H9 (cell line): Measurements from ENCODE around the gene NRN1L. TPM values are rescaled to one million over a fixed set of nuclear protein-coding genes. Genes with fewer than 3 reads are reported as not detected.

Source experiments
- DNase-seq: peaks from one replicate; pipeline ENCODE4 v3.0.0-alpha.2; 2017
- H2AFZ ChIP-seq: one replicate; pipeline ENCODE4 v1.6.1; 2013; ENCODE audit warnings: mild to moderate bottlenecking, low read length, control low read depth, moderate library complexity
- H2AK5ac ChIP-seq: 2 replicates; pipeline ENCODE4 v1.6.1; 2013; ENCODE audit warnings: low read length, control low read depth, mixed read lengths; ENCODE audit not compliant: insufficient read length
- H2BK120ac ChIP-seq: one replicate; pipeline ENCODE4 v1.6.1; 2013; ENCODE audit warnings: low read depth, mild to moderate bottlenecking, low read length, control low read depth, inconsistent platforms; ENCODE audit not compliant: poor library complexity, severe bottlenecking
- H2BK12ac ChIP-seq: 2 replicates; pipeline ENCODE4 v1.6.1; 2013; ENCODE audit warnings: low read length, control low read depth, mixed read lengths, low read depth; ENCODE audit not compliant: insufficient read length
- H2BK15ac ChIP-seq: 2 replicates; pipeline ENCODE4 v1.6.1; 2013; ENCODE audit warnings: low read depth, low read length, control low read depth
- H2BK20ac ChIP-seq: one replicate; pipeline ENCODE4 v1.6.1; 2013; ENCODE audit warnings: low read depth, mild to moderate bottlenecking, low read length, control low read depth, inconsistent platforms; ENCODE audit not compliant: poor library complexity, severe bottlenecking
- H2BK5ac ChIP-seq: 2 replicates; pipeline ENCODE4 v1.6.1; 2013; ENCODE audit warnings: low read length, control low read depth, mixed read lengths; ENCODE audit not compliant: insufficient read length
- H3K14ac ChIP-seq: 2 replicates; pipeline ENCODE4 v1.6.1; 2013; ENCODE audit warnings: low read length, control low read depth; ENCODE audit not compliant: insufficient read depth
- H3K18ac ChIP-seq: 2 replicates; pipeline ENCODE4 v1.6.1; 2013; ENCODE audit warnings: low read depth, mild to moderate bottlenecking, mixed read lengths, low read length, control low read depth; ENCODE audit not compliant: insufficient read length
- H3K23ac ChIP-seq: 2 replicates; pipeline ENCODE4 v1.6.1; 2013; ENCODE audit warnings: low read length, control low read depth, mixed read lengths, low read depth; ENCODE audit not compliant: insufficient read length
- H3K23me2 ChIP-seq: 2 replicates; pipeline ENCODE4 v1.6.1; 2013; ENCODE audit warnings: low read depth, mild to moderate bottlenecking, mixed read lengths, low read length, control low read depth; ENCODE audit not compliant: insufficient read length, poor library complexity, severe bottlenecking
- H3K27ac ChIP-seq: 2 replicates; pipeline ENCODE4 v1.5.1; 2013; ENCODE audit warnings: low read length, control low read depth, mixed read lengths, low read depth; ENCODE audit not compliant: insufficient read length
- H3K27me3 ChIP-seq: 2 replicates; pipeline ENCODE4 v1.6.1; 2013; ENCODE audit warnings: low read length, control low read depth, inconsistent platforms; ENCODE audit not compliant: insufficient read depth
- H3K4ac ChIP-seq: 2 replicates; pipeline ENCODE4 v1.6.1; 2013; ENCODE audit warnings: low read depth, mild to moderate bottlenecking, control low read depth, inconsistent platforms, low read length, moderate library complexity
- H3K4me1 ChIP-seq: 2 replicates; pipeline ENCODE4 v1.6.1; 2013; ENCODE audit warnings: low read length, control low read depth, inconsistent platforms; ENCODE audit not compliant: insufficient read depth
- H3K4me2 ChIP-seq: 2 replicates; pipeline ENCODE4 v1.6.1; 2013; ENCODE audit warnings: low read length, control low read depth, mixed read lengths; ENCODE audit not compliant: insufficient read length, insufficient read depth
- H3K56ac ChIP-seq: 2 replicates; pipeline ENCODE4 v1.6.1; 2013; ENCODE audit warnings: low read depth, mild to moderate bottlenecking, mixed read lengths, low read length, control low read depth; ENCODE audit not compliant: insufficient read length
- H3K79me1 ChIP-seq: 2 replicates; pipeline ENCODE4 v1.6.1; 2013; ENCODE audit warnings: low read depth, mild to moderate bottlenecking, moderate library complexity, low read length, control low read depth, inconsistent platforms; ENCODE audit not compliant: insufficient read depth, poor library complexity, severe bottlenecking
- H3K79me2 ChIP-seq: 2 replicates; pipeline ENCODE4 v1.6.1; 2013; ENCODE audit warnings: low read length, control low read depth, inconsistent platforms; ENCODE audit not compliant: insufficient read depth
- H3K9ac ChIP-seq: 2 replicates; pipeline ENCODE4 v1.6.1; 2013; ENCODE audit warnings: low read length, control low read depth, mixed read lengths; ENCODE audit not compliant: insufficient read length; ENCODE audit errors: extremely low read depth
- H3K9me3 ChIP-seq: one replicate; pipeline ENCODE4 v1.6.1; 2013; ENCODE audit warnings: low read depth, low read length, inconsistent platforms; ENCODE audit not compliant: control insufficient read depth
- H3T11ph ChIP-seq: one replicate; pipeline ENCODE4 v1.6.1; 2013; ENCODE audit warnings: mild to moderate bottlenecking, low read length, control low read depth, inconsistent platforms
- H4K20me1 ChIP-seq: one replicate; pipeline ENCODE4 v1.6.1; 2013; ENCODE audit not compliant: control insufficient read depth, insufficient read length, insufficient read depth
- H4K5ac ChIP-seq: 2 replicates; pipeline ENCODE4 v1.6.1; 2013; ENCODE audit warnings: low read depth, mild to moderate bottlenecking, mixed read lengths, low read length, control low read depth; ENCODE audit not compliant: insufficient read length
- H4K8ac ChIP-seq: replicated peaks from 2 replicates; pipeline ENCODE4 v1.6.1; 2013; ENCODE audit warnings: low read length, control low read depth, mixed read lengths, low read depth; ENCODE audit not compliant: insufficient read length
- H4K91ac ChIP-seq: 2 replicates; pipeline ENCODE4 v1.6.1; 2013; ENCODE audit warnings: low read depth, mild to moderate bottlenecking, moderate library complexity, mixed read lengths, low read length, control low read depth; ENCODE audit not compliant: insufficient read length
- H3K27ac Mint-ChIP-seq, 3 experiments: 2 replicates in 2 of 3; 3 replicates in 1 of 3; pipeline ENCODE4 v1.8.0; 2020 to 2021; ENCODE audit warnings: mixed read lengths in 3 of 3, mild to moderate bottlenecking in 1 of 3, moderate library complexity in 1 of 3
- H3K27me3 Mint-ChIP-seq: 2 replicates; pipeline ENCODE4 v1.8.0; 2021; ENCODE audit warnings: low read depth, mild to moderate bottlenecking, moderate library complexity, mixed read lengths
- H3K36me3 Mint-ChIP-seq, 3 experiments: 2 replicates in 2 of 3; 3 replicates in 1 of 3; pipeline ENCODE4 v1.8.0; 2020 to 2021; ENCODE audit warnings: low read depth in 3 of 3, mixed read lengths in 3 of 3; ENCODE audit not compliant: insufficient read depth in 1 of 3
- H3K4me1 Mint-ChIP-seq, 2 experiments: 2 replicates each; pipeline ENCODE4 v1.8.0; 2020; ENCODE audit warnings: mixed read lengths in 2 of 2
- H3K4me3 Mint-ChIP-seq, 2 experiments: 2 replicates in 1 of 2; 3 replicates in 1 of 2; pipeline ENCODE4 v1.8.0; 2020 to 2021; ENCODE audit warnings: mild to moderate bottlenecking in 2 of 2, mixed read lengths in 2 of 2, moderate library complexity in 1 of 2
- H3K9me3 Mint-ChIP-seq, 2 experiments: 2 replicates in 1 of 2; 3 replicates in 1 of 2; pipeline ENCODE4 v1.8.0; 2020; ENCODE audit warnings: mild to moderate bottlenecking in 2 of 2, mixed read lengths in 2 of 2, moderate library complexity in 1 of 2
- CTCF ChIP-seq: fragments of 200-600 bp; sonication (generic); conservative IDR thresholded peaks from 3 replicates; pipeline ENCODE4 v1.8.0; 2021; ENCODE audit warnings: antibody characterized with exemption, mild to moderate bottlenecking
- WGBS: extraction: QIAGEN DNeasy Blood & Tissue Kit; methylation state at CpG from one replicate; pipeline ENCODE4 v1.1.7; 2013; ENCODE audit warnings: missing lambda C conversion rate, low lambda C conversion rate, mixed read lengths; ENCODE audit not compliant: insufficient read length; ENCODE audit errors: extremely low coverage; 5-methylcytosine and 5-hydroxymethylcytosine counted together
- total RNA-seq: library from RNA; stranded (reverse); gene quantifications from 2 replicates; pipeline ENCODE4 v1.2.1, GENCODE V29; 2021

NRN1L gene
- total RNA-seq, 1 experiment from 2014 or later: 2.0 TPM

- no peak overlapping the region for H2BK12ac ChIP-seq
- H3K4ac ChIP-seq: no peak overlapping the region
- no peak overlapping the region for H3K18ac ChIP-seq
- Mint-ChIP-seq H3K27ac (peak overlapping the region in 2 of 3 experiments; percentile 61 to 89; a peak in 2 of 7 replicates), H3K36me3 (peaks cover 13 to 63% (median 45%) of the 10 kb centered on the region in 3 experiments; a peak in 6 of 7 replicates), H3K4me1 (peaks cover 11 to 13% of the 10 kb centered on the region in 2 experiments), H3K9me3 (no peaks in the 10 kb centered on the region), H3K4me3 (peak overlapping the region; percentile 91 to 96; a peak in 4 of 5 replicates), H3K27me3 (no peaks in the 10 kb centered on the region)
- no peak for DNase-seq
- H3K79me1 ChIP-seq: no peaks in the 10 kb centered on the region
- H3K4me1 ChIP-seq: no peaks in the 10 kb centered on the region; the same call in 1 of the 2 replicates
- H3K9me3 ChIP-seq: no peaks in the 10 kb centered on the region
- no peak overlapping the region for H2BK120ac ChIP-seq
- H3T11ph ChIP-seq: no peak overlapping the region
- H2BK20ac ChIP-seq: no peak overlapping the region
- no peak overlapping the region for H4K91ac ChIP-seq
- no peaks in the 10 kb centered on the region for H3K27me3 ChIP-seq
- H3K4me2 ChIP-seq: peak overlapping the region; percentile 79
- H3K79me2 ChIP-seq: peaks cover 2% of the 10 kb centered on the region; the same call in 1 of the 2 replicates
- no peaks in the 10 kb centered on the region for H4K20me1 ChIP-seq
- WGBS: no CpG with 5 or more reads among the region's 2 CpGs
- H3K23ac ChIP-seq: no peak overlapping the region
- no peak overlapping the region for H2AFZ ChIP-seq
- H3K56ac ChIP-seq: no peak overlapping the region
- no peak overlapping the region for H3K9ac ChIP-seq
- peaks cover 13% of the 10 kb centered on the region for H3K23me2 ChIP-seq
- no peak overlapping the region for H2BK15ac ChIP-seq
- no peak overlapping the region for H3K14ac ChIP-seq
- H4K8ac ChIP-seq: no peak overlapping the region
- H4K5ac ChIP-seq: no peak overlapping the region
- no peak overlapping the region for H3K27ac ChIP-seq
- H2BK5ac ChIP-seq: no peak overlapping the region
- TF ChIP-seq CTCF: no peak
- no peak overlapping the region for H2AK5ac ChIP-seq
These were observed 12.5 kb upstream of the NRN1L start for GRCh38 chr16:67872131-67872630.
